HG02973 (cell line): ENCODE data around the gene PFDN6.
A peak's percentile ranks its signal among the peaks of the same experiment; 100 is the strongest.

Source experiments
- ATAC-seq: cut with Tn5 transposase; IDR thresholded peaks from one replicate; pipeline ENCODE4 v1.9.1; 2021; ENCODE audit warnings: moderate library complexity; ENCODE audit not compliant: unreplicated experiment

Gene PFDN6

DNA sequence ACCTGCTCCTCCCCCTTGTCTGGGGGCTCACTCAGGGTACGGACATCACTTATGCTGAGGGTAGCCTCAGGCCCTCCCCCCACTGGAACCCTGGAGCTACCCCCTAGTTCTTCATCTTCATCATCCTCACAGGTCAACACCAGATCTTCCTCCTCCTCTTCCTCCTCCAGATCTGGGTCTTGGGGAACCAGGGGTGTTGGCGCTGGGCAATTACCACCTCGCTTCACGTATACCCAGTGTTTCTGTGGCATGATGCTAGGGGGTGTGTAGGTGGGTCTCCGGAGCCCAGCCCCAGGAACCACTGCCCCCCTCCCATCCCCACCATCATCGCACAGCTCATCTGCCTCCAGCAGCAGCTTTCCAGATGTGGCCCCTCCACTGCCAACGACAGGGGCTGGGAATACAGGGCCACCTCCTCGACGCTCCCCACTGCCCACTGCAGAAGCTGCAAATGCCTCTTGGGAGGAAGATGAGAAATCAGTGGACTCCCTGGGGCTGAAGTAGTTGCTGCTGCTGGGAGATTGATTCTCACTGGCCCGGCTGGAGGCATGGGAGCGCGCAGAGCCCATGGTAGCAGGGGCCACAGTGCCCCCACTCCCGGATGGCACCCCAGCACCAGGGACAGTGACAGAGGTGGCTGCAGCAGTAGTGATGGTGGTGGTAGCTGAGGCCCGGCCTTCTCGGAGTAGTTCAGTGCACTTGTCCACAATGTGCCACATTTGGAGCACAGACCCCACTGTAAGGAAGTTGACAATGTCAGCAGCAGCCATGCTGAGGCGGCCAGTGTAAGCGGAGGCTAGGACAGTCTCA is 26.6 kb downstream of the PFDN6 start:
- no peak for ATAC-seq

DNA sequence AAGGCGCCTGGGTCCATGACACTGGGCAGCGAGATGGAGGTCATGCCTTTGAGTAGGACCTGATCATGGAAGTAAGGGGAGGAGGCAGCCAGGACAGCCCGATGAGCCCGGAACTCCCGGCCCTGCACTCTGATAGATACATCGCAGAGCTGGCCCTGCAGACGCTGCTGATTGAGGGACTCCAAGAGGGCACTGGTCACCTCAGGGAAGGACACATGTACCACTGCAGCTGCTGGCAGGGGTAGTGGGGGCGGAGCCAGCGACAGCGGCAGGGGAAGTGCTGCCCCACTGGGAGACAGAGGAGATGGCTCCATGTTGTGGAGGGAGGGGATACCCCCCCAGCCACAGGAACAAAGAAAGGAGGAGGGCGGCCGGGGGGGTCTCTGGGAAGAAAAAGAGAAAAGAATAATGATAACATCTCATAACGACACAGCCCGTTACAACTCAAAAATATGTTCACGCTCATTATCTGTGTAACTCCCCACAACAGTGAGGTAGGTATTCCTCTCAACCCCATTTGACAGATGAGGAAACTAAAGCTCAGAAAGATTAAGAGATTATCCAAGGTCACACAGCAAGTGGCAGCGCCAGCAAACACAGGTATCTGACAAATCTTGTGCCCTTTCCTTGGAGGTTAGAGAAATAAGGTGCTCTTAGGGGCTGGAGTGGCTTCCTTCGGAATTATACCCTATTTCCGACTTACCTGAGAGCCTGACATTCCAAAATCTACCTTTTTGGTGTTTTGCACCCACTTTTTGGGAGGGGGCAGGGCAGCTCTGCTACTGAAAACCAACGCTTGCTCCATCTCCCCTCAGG is 27.4 kb downstream of the PFDN6 start:
- no peak for ATAC-seq

DNA sequence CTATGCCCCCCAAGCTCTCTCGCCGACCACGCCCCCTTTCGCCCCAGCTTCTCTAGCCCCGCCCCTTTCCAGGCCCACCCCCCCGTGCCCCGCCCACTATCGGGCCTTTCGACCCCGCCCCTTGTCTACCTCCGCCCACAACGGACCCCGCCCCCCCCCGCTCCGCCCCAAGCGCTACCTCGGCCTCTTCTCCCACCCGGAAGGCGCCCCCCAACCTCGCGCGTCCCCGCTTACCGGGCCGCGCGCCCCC is 27.9 kb downstream of the PFDN6 start:
- ATAC-seq, result no peak

DNA sequence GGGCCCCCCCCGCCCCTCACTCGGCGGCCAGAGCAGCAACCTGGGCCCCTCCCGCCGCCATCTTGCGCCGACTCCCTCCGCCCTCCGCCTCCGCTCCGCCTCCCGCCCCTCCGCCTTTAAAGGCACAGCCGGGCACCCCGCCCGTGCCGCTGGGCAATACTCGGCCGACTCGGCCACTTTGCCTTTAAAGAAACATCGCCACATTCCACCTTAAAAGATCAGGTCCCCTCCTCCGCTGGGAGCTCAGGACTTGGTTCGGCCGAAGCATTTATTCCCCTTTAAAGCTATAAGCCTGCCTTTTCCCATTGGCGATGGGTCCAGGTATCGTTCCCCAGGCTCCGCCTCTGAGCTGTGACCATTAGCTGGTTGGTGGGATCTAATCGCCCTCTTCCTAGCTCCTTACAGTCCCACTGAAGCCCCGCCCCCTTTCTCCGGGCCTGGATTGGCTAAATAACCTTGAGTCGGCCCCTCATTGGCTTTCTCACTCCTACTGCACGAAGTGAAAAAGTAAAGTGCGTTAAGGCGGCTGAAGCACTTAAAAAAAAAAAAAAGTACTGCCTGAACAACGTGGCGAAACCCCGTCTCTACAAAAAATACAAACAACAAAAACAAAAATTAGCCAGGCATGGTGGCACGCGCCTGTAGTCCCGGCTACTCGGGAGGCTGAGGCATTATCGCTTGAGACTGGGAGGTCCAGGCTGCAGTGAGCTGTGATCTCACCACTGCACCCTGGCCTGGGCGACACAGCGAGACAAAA is 28.4 kb downstream of the PFDN6 start, which contains the start of gene ZBTB22:
Gene ZBTB22 (minus strand): TSS at position 76 of the 757 bp plus-strand sequence. CDS start 828 bp downstream, outside the sequence.
- peak; percentile 40 for ATAC-seq

DNA sequence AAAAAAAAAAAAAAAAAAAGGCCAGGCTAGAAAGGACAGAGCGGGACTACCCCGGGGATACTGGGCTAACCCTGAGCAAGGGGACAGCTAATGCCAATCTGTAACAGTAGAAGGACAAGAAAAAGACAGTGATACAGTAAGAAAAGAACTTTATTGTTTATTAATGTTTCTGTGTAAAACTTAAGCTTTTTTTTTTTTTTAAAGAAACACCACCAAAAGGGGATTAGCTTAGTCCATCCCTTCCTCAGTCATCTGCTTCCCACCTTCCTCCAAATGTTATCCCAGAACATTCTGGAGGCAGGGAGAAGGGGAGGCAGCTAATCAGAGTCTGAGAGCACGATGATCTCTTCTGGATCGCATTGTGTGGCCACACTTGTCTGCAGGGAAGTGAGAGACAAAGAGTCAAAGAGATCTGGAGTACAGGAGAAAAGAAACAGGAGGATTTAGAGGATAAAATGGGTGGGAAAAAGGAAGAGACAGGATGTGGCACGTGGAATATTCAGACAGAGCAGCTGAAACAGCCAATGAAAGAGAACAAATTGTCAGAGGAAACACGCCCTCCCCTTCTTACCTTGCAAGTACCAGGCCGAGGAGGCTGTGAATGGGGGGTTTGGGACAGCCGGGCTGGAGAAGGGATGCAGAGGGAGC is 29.1 kb downstream of the PFDN6 start:
- ATAC-seq, result no peak

DNA sequence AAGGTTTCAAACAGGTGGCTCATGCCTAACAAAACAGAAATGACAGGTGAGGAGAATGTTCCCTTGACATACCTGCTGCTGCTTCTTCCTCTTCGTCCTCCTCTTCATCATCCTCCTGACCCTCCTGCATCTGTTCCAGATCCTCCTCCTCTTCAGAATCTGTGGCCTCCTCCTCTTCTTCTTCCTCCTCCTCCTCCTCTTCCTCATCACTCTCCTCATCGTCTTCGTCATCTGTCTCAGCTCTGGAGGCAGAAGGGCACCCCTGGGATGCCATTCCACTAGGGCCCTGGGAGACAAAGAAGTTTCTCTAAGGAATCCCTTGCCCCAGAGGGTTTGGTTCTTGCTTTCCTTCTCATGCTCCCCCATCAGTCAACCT is 30.5 kb downstream of the PFDN6 start:
- no peak for ATAC-seq

DNA sequence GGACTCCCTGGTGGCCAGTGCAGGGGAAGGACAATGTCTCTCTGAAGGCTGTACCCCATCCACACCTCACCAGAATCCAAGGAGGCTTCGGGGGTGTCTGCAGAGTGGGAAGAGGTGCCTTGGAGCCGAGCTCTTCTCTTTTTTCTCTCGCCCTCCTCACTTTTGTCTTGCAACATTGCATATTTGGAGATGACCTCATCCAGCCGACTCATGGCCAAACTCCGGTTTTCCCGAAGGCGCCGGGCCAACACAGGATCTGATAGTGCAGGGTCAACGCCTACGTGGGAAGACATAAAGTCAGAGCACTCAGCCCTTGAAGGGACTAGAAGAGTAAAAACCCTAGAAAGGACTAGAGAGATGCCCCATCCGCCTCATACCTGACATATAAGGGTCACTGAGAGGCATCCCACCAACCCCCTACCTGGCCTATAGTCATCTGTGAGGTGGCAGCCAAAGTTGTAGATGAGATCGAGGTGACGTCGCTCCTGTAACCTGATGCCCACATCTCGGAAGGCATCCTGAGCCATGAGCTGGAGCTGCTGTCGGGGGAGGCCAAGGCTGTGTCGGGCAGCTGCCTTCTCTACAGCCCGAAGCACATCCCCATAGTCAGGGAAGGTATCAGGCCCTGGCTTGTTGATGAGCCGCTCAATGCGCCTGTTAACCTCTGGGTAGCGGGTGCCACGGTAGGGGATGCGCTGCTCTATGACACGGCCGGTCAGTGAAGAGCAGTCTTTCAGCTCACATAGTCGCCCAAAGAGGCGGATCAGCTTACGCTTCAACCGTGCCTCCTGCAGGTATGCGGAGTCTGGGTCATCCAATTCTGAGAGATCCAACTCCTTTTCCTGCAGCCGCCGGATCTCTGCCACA is 31.1 kb downstream of the PFDN6 start:
- ATAC-seq, result no peak

DNA sequence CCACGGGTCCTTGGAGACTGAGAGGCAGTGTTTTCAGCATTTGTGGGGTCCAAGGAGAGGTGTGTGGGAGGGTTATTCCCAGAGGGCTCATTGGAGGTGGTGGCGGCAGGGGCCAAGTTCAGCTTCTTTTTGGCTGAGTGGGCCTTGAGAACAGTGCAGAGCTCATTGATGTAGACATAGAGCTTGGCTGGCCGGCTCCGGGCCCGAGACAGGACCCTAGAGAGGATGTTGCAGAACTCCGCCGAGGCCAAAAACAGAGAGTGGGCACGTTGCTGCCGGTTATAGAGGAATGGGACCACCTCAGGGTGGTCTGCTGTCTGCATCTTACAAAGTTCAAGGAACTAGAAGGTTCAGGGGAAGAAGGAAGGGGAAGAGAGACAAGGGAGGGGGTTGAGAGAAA is 31.8 kb downstream of the PFDN6 start:
- ATAC-seq, result no peak

DNA sequence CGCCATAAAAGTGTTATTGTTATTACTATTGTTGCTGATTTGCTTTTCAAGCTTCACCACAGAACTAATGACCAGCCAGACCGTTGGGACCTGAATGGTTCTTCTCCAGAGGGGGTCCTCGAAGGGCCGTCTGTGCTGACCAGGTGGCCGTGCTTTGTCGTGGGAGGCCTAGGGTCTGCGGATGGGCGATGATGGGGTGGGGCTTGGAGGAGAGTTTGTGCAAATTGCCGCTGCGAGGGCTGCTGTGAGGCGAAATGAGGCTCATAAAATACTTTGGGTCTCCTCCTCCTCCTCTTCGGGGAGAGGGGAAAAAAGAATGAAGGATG is 34.2 kb downstream of the PFDN6 start:
- no peak for ATAC-seq

DNA sequence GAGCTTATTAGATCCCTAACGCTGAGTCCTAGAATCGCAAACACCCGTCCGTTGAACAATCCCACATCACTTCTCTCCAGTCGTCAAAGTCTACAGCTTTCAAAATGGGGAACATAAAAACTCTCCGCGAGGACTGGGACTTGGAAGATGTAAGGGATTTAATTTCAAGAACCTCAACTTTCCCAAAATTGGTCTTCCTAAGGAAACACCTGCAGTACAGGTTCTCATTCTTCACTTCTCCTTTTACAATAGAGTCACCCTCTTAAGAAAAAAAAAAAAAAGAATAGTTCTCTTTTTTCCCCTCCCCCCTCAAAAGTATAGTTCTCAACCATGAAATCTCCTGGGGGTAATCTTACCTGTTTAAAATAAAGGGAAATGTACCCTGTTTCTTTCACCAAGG is 34.7 kb downstream of the PFDN6 start:
- ATAC-seq, result no peak

DNA sequence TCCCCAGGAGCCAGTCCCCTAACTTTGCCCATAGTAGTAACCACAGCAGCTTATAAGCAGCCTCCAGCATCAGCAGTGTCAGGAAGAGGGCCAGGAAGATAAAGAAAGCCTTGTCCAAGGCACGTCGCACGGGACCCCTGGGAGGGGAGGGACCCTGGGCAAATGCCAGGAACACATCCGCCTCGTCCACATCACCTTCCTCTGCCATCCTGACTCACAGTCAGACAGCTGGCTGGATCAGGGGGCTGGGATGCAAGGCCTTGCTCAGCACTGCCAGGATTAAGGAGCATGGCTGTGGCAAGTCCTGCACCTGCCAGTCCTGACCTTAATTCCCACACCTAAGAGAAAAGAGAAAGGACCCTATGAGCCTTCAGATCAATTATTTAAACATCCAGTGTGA is 39.7 kb downstream of the PFDN6 start:
- ATAC-seq, result no peak

DNA sequence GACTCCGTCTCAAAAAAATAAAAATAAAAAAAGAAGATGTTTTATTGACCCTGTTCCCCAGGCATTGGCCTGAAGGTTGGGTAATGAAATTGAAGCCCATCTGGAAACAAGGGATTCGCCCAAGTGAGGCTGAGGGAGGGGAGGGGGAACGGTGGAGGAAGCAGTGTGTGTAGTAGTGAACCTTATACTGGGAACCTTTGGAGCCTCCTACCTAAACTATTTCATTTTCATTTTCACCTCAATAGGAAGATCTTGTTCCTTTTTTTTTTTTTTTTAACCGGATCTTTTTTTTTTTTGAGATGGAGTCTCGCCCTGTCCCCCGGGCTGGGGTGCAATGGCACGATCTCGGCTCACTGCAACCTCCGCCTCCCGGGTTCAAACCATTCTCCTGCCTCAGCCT is 41.3 kb downstream of the PFDN6 start:
- ATAC-seq, result no peak

DNA sequence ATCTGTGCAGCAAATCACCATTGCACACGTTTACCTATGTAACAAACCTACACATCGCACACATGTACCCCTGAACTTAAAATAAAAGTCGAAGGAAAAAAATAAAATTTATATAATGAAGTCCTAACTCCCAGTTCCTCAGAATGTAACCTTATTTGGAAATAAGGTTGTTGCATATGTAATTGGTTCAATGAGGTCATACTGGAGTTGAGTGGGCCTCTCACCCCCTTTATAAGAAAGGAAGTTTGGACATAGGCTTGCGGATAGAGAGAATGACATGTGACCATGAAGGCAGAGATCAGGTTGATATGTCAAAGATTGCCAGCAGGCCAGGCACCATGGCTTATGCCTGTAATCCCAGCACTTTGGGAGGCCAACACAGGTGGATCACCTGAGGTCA is 44.3 kb downstream of the PFDN6 start:
- no peak for ATAC-seq

DNA sequence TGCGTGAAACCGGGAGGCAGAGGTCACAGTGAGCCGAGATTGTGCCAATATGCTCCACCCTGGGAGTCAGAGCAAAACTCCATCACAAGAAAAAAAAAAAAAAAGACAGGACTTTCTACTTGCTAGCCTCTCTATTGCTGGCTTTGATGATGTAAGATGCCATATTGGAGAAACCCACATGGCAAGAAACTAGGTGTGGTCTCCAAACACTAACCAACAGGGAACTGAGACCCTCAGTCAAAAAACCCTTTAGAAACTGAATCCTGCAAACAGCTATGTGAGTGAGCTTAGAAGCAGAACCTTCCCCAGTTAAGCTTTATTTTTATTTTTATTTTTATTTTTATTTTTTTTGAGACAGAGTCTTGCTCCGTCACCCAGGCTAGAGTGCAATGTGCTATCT is 46.5 kb downstream of the PFDN6 start:
- ATAC-seq, result no peak

DNA sequence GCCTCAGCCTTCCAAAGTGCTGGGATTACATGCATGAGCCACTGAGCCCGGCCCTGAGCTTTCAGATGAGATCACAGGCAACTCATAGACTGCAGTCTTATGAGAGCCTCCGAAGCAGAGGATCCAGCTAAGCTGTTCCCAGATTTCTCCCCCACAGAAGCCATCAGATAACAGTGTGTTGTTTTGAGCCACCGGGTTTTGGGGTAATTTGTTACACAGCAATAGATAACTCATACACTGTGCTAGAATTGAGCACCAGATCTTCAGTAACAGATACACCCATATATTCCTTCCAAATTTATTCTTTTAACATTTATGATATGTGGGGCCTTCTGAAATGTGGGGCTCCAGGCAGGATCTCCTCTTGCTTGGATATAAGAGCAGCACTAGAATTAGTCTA is 47.1 kb downstream of the PFDN6 start:
- ATAC-seq, result no peak

DNA sequence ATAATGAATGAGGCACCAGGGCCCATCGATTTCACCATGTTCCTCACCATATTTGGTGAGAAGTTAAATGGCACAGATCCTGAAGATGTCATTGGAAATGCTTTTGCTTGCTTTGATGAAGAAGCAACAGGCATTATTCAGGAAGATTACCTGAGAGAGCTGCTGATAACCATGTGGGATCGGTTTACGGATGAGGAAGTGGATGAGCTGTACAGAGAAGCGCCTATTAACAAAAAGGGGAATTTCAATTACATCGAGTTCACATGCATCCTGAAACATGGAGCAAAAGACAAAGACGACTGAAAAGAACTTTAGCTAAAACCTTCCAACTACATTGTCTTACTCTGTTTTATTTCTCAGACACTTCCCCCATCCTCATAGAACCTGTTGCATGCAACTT is 49.8 kb downstream of the PFDN6 start:
- ATAC-seq, result no peak
